Activated T-cell treated with anti-CD3 and anti-CD28 coated beads, Interleukin-2, amount 50 U/mL, for 1 hour (primary cell): ENCODE measurements around the gene PLA2G4E.
A peak's percentile ranks its signal among the peaks of the same experiment; 100 is the strongest.

Experiments used
- DNase-seq: peaks from one replicate; pipeline ENCODE4 v3.0.0-alpha.2; 2020

PLA2G4E gene

DNA sequence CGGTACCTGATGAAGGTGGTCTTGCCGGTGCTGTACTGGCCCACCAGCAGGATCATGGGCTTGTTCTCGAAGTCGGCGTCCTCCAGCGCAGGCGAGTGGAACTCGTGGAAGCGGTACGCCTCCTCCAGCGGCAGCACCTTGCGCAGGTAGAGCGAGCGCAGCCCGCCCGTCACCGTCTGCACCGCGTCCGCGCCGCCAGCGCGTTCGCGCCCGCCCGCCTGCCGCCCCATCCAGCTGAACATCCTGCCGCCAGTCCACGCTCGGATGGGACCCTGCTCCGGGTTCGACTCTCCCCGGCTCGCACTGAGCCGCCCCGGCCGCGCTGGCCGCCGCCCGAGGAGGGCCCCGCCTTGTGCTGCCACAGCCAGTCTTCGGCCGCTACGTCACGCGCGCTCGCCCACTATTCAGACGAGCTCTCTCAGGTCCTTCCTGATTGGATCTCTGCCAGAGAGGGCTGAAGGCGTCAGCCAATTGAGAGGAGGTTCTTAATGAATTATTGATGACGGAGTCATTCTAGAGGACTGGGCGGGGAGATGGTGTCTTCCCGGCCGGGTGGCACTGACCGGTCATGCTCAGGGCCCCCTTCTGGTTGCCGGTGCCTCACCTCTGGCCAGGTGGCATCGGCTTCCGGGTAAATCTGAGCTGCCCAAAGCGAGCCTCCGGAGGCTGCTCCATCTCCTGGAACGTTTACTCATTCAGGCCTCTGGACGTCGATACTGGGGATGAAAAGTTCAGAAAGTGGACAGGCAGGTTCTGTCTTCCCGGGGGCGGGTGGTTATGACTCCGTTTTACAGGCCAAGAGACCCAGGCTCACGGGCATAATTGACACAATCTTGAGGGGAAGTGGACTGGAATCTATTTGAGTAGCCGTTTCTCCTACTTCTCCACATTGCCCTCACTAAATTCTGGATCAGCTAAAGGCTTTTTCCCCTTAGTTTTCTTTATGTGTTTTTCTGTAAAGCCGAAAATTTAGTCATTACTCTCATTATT is 48.3 kb downstream of the PLA2G4E start, which contains the start of gene EHD4:
TSS of gene EHD4 (minus strand) at position 305 of the 990 bp plus-strand sequence. CDS start at position 242, 63 bp downstream.
- peak; percentile 91 for DNase-seq

GRCh38 chr15:41971895-41972252 is 49.0 kb downstream of the PLA2G4E start:
- DNase-seq, result no peak

GRCh38 chr15:41971089-41971894 is 49.5 kb downstream of the PLA2G4E start:
- DNase-seq, result peak; percentile 71

DNA sequence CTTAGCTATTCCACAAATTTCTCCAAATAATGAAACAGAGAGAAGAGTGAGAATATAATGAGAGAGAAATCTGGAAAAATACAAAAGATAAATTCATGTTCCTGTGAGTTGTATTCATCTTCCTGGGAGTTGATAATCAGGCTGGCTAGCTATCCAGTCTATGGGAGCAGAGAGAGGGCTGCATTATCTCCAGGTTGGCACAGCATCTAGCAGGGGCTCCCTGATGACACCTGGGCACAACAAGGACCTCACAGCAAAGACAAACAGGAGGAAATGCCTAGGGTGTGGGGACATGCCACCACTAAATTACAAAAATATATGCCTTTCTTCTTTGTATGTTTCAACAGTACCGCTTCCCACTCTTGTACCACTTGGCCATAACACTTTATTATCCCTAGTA is 50.4 kb downstream of the PLA2G4E start:
- DNase-seq, result no peak

DNA sequence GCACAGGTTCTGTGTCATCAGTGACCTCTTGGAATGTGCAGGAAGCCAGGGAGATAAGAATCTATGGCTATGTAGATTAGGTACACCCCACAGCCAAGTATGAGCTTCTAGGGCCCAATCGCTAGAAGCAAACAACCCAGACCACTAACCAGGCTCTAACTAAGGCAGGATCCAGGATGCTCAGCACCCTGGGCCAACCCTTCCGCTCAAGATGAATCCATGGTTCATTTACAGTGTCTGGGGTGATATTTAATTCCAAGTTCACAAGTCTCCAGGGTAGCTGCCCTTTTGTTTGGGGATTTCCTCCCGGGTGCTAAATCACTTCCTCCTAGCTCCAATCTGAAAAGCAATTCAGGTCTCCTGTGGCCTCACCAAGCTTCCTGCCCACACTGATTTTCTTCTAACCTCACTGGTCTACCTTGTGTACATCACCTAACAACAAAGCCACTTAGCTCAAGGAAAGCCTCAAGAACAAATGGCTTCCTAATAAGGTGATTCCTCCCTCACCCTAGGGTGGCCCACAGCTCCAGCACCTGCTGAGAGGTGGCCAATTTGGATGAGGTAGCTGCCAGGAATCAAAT is 50.9 kb downstream of the PLA2G4E start:
- DNase-seq, result no peak

DNA sequence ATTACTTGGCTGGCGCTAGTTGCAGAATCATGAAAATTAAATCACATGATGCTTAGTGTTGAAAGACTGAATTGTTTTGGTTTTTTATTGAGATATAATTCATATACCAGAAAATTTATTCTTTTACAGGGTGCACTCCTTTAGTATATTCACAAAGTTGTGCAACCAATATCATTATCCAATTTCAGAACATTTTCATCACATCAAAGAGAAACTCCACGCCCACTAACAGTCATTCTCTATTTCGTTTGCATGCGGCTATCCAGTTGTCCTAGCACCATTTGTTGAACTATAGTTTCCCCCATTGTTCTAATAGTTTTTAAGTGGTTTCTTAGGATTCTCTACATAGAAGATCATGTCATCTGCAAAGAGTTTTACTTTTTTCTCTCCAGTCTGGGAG is 52.1 kb downstream of the PLA2G4E start:
- no peak for DNase-seq

GRCh38 chr15:41967506-41968206 is 53.2 kb downstream of the PLA2G4E start:
- DNase-seq, result no peak

DNA sequence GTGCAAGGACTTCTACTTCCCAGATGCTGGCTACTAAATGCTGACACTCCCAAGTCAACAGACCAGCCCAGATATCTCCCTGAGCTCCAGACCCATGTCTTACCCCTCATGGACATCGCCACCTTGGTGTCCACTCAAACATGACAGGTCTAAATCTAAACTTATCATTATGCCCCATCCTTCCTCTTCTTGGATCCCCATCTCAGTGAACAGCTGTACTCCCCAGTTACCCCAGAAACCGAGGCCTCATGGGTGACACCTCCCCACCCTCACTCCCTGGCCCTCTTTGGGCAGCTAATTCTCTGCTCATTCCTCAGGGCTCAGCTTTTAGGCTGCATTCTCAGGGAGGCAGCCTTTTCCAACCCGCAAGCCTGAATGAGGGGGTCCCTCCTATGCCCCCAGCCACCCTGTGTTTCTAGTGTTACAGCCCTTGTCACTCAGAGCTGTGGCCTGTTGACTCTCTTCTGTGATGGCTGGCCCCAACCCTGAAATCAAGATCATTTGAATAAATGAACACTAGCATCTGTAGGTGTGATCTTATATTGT is 53.8 kb downstream of the PLA2G4E start:
- no peak for DNase-seq

GRCh38 chr15:41966414-41966812 is 54.4 kb downstream of the PLA2G4E start:
- no peak for DNase-seq

GRCh38 chr15:41965441-41966413 is 55.1 kb downstream of the PLA2G4E start:
- DNase-seq, result no peak

DNA sequence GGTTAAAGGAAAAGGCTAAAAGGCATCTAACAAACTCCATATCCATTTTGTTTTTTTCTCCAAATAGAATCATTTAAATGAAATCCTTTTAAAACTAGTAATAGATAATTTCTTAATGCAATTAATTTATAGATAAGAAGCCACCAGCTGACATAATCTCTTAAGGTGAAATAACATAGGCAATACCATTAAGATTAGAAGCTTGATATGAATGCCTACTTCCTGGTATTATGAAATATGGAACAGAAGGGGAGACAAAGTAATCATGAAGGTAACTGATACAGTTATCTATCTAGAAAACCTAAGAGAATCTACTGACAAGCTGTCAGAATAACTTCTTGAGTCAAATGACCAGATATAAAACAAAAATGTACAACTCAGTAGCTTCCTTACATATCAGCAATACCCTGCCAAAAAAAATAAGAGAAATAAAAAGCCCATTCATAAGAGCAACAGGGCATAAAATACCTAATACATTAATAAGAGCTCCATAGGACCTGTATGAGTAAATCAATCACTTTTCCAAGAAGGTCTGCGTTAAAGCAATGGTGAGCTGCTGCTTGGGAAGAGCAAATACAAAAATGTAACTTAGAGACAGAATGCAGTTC is 59.1 kb downstream of the PLA2G4E start:
- DNase-seq, result no peak

- no peak for DNase-seq
These were observed 59.8 kb downstream of the PLA2G4E start for GRCh38 chr15:41961001-41961518.

- no peak for DNase-seq
These were observed 62.8 kb downstream of the PLA2G4E start for GRCh38 chr15:41958002-41958420.

- DNase-seq, result no peak
These were observed 63.6 kb downstream of the PLA2G4E start for GRCh38 chr15:41957021-41957897.

GRCh38 chr15:41955807-41956525 is 64.9 kb downstream of the PLA2G4E start:
- DNase-seq, result no peak

DNA sequence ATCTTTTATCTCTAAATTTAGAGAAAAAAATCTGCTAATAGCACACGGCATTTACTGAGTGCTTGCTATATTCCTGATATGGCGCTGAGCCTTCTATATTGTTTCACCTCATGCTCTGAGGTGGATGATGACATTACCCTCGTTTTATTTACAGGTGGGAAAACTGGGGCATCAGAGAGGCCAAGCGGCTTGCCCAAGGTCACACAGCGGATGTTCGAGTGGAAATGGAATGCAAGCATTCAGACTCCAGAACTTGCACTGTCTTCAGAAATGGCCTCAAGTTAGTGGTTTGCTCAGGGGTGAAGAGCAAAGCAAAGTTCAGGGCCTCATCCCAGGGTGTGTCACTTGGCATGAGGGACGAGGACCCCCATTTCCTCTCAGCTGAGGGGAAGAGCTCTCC is 65.7 kb downstream of the PLA2G4E start:
- DNase-seq, result no peak

DNA sequence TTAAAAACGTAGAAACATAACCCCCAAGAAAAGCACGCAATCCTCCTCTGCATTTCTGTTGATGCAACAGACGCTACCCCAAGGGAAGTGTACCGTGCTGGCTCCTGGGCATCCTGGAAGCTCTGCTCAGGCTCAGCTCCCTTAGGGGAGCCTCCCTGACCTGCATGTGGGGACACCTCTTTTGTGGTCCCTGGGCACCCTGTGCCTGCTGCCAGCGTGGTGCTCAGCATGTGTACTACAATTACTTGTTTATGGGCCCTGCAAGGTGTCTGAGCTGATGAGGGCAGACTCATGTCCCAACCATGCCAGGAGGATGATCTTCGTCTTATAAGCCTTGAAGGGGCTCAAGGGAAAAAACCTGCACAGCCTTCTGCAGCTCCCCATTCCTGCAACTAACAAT is 66.8 kb downstream of the PLA2G4E start:
- no peak for DNase-seq

- no peak for DNase-seq
These were observed 68.8 kb downstream of the PLA2G4E start for GRCh38 chr15:41952013-41952563.
